Measurements from ENCODE around the gene TUBGCP5.
"Not testable (repeated sequence)": the region's sequence is repeated elsewhere in the genome, so short reads cannot be mapped to it uniquely, and the experiment has no call there.

TUBGCP5 gene

DNA sequence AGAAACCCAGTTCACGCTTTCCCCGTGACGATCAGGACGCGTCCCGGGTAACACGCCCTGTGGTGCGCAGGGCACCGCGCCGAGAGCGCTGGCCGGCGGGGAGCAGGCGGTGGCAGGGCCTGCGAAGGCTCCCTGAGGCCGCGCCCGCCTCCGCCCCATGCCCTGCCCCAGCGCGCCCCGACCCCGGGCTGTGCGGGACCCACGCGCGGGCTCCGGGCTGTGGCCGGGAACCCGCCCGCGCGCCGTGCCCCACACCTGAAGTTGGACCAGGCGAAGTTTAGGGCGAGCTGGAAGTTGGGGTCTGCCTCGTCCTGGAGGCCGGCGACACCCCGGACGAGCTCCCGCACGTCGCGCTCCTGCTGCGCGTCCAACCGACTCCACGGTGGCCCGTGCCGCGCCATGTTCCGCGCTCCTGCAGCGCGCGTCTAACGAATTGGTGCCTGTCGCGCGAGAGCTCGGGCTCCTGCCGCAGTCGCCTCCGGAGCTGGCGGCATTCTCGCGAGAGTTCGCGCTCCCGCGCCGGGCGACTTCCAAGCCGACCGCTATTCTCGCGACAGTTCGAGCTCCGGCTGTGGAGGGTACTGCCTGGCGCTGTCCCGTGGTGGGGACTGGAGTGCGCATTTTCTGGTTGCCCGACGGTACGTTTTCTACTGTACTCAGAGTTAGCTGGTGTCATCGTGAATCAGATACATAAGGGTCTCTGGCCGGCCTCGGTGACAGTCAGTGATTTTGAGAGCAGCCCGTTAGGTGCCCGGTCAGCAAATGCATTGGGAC is at the start of gene TUBGCP5:
Gene TUBGCP5 (minus strand): TSS at position 427 of the 774 bp plus-strand sequence. CDS start 26 bp downstream, at position 401.
- DNase-seq (ENCODE audit: low read depth in 3 of 3), result peak; percentile 95 to 97 (median 95)

DNA sequence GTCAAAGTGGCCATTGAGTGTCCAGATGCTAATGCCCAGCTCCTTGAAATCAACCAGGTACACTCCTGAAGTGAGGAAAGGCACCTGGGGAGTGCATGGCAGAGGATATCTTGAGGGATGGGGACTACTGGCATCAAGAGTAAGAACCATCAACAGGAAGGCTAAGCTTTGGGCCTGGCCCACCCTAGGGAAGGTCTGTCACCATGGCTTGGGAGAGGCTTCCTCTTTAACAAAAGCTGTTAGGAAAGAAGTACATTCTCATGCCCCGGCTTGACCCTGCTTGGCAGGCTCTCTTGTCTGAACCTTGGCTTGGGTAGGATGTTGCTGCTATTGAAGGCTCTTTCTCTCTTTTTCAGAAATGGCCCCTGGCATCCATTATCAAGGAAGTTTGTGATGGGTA is 43.7 kb upstream of the TUBGCP5 start:
- no peak for DNase-seq (ENCODE audit: low read depth in 3 of 3)

DNA sequence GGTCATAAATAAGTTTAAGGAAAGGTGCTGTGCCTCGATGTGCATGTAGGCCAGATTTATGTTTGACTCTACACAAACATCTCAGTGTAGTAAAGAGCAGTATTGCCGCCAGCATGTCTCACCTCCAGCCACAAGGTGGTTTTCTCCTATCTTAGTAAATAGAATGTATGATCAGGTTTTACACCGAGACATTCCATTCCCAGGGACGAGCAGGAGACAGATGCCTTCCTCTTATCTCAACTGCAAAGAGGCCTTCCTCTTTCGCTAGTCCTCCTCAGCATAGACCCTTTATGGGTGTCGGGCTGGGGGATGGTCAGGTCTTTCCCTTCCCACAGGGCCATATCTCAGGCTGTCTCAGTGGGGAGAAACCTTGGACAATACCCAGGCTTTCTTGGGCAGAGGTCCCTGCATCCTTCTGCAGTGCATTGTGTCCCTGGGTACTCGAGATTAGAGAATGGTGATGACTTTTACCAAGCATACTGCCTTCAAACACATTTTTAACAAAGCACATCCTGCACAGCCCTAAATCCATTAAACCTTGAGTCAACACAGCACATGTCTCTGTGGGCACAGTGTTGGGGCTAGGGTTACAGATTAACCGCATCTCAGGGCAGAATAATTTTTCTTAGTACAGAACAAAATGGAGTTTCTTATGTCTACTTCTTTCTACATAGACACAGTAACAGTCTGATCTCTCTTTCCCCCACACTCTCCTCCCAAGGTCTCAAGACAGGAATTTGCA is 42.8 kb upstream of the TUBGCP5 start:
- not testable (repeated sequence) for DNase-seq (ENCODE audit: low read depth in 3 of 3)

DNA sequence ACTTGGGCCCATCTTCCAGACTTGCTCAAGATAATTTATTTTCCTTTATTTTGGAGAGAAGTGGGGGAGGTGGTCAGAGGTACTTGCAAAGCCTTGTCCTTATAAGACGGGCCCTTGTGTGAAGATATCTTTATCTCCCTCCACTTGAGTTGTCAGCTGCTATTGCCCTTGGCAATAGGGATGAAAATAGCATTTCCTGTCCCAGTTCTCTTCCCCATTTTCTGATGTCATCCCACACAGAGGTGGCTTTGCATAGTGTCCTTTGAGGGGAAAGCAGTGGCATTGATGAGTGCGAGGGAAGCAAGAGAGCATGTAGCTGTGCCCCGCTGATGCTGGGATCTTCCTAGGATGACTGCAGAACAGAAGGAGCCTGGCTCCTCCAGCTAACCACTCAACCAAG is 41.9 kb upstream of the TUBGCP5 start:
- no peak for DNase-seq (ENCODE audit: low read depth in 3 of 3)

DNA sequence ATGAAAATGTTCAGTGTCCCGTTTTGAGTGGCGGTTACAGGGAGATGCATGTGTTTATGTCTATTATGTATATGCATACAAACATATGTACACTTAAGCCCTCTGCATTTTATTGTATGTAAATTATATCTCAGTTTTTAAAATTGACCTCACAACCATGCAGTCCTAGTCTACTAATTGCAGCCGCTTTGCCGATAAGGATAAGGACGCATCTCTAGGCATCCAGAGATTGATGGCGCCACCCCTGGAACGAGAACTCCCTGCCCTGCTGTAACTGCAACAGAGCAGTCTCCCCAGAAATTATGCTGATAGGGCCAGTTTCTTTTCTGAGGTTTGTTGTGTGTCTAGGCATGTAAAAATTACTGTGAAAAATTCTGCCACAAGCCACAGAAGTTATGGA is 40.4 kb upstream of the TUBGCP5 start:
- no peak for DNase-seq (ENCODE audit: low read depth in 3 of 3)

DNA sequence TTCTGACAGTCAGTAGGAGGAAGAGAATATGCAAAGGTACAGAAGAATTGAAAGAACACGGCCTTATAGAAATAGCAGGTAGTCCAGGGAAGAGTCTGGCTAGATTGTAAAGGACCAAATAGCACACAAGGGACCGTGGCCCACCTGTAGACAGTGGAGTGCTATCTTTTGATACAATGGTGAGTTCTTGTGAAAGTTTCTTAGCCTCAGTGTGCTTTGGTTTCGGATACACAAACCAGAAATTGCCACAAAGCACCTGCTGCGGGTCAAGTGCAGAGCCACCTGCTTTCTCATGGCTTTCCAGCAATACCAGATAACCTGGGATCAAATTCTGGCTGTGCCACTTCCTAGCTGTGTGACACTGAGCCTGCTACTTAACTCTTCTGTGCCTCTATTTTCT is 36.6 kb upstream of the TUBGCP5 start:
- DNase-seq (ENCODE audit: low read depth in 3 of 3), result no peak

DNA sequence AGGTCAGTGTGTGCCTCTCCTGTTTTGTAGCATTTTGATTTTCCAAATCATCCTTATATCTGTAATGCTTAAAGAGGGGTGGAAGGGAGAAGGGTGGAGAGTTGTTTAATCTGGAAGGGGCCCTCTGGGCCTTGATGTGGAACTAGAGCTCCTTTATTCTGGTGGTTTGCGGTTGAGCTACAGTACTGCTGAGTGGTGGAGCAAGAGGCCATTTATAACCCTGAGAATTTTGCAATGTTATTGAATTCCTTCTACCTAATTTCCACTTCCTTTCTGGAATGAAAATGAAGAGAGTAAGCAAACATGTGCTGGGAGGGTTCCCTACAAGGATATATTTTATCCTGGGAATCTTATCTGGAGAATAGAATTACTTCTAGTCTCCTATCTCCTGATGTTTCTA is 35.3 kb upstream of the TUBGCP5 start:
- DNase-seq (ENCODE audit: low read depth in 3 of 3), result no peak

DNA sequence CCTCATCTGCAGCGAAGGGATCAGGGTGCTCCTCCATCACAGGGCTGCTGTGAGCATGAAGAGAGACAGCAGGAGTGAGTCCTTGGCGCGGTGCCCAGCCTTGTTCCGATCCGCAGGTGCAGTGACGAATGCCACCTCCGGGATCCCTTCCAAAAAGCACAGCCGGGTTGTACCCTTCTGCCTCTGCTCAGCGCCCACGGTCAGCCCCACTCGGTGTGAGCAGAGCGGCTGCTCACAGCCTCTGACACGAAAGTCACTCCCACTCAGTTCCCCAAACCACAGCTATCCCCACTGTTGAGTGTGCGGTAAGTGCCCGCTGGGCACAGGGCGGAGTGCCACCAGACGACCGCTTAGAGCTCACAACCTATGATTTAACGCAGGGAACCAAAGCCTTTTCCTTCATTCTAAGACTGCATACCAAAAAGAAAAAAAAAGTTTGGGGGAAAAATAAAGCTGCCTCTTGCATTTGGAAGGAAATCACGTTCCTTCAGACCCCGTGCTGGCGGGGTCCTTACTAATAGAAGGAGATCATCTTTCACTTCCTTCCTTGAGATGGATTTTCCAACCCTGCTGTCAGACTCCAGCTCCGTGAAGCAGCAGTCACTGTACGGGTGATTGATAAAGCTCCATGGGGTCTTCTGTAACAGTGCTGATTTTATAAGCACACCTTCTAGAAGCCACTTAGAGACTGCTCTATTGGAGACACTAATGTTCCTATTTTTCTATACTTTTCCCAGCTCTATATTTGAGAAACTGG is 34.7 kb upstream of the TUBGCP5 start:
- DNase-seq (ENCODE audit: low read depth in 3 of 3), result no peak

DNA sequence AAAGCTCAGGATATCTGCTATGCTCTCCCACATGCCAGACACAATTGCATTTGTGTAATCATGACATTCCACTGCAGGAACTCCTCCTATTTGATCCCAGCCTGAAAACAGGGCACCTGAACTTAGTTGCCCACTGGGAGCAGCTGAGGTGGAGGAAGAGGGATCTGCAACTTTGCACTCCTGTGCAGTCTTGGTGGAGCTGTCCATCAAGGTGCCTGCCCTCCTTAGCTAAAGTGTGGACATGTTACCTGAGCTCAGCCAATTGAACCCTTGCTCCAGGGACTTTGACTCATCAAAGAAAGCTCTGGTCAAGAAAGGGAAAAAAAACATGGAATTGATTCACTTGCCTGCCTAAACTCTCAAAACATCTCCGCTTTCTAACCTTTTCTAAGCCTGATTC is 33.3 kb upstream of the TUBGCP5 start:
- DNase-seq (ENCODE audit: low read depth in 3 of 3), result no peak

DNA sequence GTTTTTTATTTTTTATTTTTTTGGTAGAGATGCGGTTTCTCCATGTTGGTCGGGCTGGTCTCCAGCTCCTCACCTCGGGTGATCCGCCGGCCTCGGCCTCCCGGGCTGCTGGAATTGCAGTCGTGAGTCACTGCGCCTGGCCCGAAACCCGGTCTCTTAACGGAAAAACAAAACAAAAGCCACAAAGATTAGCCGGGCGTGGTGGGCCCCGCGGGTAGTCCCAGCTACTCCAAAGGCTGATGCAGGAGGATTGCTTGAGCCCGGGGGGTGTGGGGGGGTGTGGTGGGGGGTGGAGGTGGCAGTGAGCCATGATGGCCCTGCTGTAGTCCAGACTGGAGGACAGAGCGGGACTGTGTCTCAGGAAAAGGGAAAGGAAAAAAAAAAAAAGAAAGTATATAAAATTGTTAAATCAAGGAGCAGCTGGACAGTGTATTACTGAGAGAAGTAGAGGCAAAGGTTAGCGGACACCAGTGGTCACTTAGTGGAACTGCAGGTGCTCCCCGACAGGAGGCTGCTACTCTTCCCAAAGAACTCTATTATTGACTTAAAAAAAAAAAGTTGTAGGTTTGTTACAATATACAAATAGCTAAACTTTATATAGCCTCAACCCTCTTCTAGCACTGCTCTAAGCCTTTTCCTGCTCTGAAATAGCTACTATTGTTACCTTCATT is 30.3 kb upstream of the TUBGCP5 start:
- no peak for DNase-seq (ENCODE audit: low read depth in 3 of 3)

DNA sequence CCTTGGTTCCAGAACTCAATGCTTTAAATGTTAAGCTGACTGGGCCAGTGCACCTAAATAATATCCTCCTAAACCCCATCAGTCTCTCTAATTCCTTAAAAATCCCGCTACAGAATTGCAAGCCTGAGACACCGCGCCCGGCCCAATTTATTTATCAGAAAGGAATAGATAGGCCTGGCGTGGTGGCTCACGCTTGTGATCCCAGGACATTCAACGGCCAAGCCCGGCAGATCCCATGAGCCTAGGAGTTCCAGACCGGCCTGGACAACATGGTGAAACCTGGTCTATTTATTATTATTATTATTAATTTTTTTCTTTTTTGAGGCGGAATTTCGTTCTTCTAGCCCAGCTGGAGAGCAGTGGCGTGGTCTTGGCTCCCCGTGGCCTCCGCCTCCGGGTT is 28.0 kb upstream of the TUBGCP5 start:
- DNase-seq (ENCODE audit: low read depth in 3 of 3), result no peak

DNA sequence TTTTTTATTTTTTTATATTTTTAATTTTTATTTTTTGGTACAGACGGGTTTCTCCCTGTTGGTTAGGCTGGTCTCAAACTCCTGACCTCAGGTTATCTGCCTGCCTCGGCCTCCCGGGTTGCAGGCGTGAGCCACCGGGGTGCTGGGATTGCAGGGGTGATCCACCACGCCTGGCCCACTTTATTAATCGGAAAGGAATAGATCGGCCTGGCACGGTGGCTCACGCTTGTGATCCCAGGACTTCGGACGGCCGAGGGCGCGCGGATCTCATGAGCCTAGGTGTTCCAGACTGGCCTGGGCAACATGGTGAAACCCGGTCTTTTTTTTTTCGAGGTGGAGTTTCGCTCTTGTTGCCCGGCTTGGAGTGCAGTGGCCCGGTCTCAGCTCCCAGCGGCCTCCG is 26.5 kb upstream of the TUBGCP5 start:
- no peak for DNase-seq (ENCODE audit: low read depth in 3 of 3)

DNA sequence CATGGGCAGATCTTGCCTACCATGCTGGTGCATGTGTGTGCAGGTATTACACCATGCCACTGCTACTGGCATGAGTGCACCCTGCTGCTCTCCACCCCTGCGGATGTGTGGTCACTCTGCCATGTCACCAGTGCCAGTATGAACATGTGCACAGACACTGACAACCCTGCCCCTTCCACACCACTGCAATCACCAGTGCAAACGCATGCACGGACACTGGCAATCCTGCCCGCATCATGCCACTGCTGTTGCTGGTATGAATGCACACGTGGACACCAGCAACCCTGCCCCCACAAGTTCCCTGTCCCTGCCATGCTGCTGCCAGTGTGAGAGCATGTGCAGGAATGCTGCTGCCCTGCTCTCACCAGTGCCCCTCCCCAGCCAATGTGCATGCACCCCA is 24.8 kb upstream of the TUBGCP5 start:
- no peak for DNase-seq (ENCODE audit: low read depth in 3 of 3)

DNA sequence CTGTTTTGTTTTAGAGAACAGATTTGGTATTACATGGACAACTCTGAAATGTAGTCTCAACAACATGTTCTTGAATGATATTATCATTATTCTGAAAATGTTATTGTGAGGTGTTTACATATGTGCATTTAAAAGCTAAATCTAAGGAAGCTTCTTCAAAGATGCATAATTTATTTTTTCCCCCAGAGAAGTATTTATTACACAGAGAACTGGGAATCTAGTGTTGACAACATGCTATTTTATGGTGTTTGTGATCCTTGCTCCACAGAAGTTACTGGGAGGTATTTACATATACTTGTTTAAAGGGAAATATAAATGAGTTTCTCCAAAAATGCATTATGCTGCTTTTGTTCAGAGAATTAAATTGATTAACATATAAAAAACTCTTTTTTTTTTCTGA is 18.3 kb upstream of the TUBGCP5 start:
- DNase-seq (ENCODE audit: low read depth in 3 of 3), result no peak

DNA sequence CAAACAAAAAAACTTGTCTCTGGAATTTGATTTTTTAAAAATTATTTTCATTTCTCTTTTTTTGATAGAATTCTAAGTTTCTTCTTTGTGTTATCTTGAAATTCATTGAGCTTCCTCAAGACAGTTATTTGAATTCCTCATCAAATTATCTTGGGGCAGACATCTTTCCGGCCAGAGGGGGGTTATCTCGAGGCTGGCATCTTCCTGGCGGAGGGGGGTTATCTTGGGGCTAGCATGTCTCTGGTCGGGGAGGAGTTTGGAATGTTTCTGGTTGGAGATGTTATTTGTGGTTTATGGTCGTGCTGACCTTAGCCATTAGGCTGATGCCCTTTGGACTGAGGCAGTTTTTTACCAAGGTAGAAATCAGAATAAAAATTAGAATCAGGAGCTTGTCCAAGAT is 15.9 kb upstream of the TUBGCP5 start:
- no peak for DNase-seq (ENCODE audit: low read depth in 3 of 3)

DNA sequence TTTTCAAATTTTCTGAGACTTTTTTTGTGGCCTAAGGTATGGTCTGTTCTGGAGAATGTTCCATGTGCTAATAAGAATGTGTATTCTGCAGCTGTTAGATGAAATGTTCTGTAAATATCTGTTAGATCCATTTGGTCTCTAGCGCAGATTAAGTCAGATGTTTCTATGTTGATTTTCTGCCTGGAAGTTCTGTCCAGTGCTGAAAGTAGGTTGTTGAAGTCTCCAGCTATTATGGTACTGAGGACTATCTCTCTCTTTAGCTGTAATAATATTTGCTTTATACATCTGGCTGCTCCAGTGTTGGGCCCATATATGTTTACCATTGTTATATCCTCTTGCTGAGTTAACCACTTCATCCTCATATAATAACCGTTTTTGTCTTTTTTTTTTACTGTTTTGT is 13.2 kb upstream of the TUBGCP5 start:
- no peak for DNase-seq (ENCODE audit: low read depth in 3 of 3)

DNA sequence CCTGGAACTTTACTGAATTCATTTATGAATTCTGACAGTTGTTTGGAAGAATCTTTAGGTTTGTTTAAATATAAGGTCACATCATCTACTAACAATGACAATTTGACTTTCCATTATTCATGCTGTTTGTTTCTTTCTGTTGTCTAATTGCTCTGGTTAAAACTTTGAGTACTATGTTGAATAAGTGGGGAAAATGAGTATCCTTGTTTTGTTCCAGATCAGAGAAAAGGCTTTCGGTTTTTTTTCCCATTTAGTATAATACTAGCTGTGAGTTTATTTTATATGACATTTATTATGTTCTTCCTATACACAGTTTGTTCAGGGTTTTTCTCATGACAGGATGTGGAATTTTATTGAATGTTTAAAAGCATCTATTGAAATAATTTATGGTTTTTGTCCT is 11.3 kb upstream of the TUBGCP5 start:
- no peak for DNase-seq (ENCODE audit: low read depth in 3 of 3)

DNA sequence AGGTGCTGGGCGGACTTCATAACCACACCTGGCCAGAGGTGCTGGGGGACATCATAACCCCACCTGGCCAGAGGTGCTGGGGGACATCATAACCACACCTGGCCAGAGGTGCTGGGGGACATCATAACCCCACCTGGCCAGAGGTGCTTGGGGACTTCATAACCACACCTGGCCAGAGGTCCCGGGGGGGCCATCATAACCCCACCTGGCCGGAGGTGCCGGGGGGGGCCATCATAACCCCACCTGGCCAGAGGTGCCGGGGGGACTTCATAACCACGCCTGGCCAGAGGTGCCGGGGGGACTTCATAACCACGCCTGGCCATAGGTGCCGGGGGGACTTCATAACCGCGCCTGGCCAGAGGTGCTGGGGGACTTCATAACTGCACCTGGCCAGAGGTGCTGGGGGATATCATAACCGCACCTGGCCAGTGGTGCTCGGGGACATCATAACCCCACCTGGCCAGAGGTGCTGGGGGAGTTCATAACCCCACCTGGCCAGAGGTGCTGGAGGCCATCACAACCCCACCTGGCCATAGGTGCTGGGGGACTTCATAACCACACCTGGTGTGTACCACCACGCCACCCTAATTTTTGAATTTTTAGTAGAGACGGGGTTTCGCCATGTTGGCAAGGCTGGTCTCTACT is 10.7 kb upstream of the TUBGCP5 start:
- no peak for DNase-seq (ENCODE audit: low read depth in 3 of 3)

DNA sequence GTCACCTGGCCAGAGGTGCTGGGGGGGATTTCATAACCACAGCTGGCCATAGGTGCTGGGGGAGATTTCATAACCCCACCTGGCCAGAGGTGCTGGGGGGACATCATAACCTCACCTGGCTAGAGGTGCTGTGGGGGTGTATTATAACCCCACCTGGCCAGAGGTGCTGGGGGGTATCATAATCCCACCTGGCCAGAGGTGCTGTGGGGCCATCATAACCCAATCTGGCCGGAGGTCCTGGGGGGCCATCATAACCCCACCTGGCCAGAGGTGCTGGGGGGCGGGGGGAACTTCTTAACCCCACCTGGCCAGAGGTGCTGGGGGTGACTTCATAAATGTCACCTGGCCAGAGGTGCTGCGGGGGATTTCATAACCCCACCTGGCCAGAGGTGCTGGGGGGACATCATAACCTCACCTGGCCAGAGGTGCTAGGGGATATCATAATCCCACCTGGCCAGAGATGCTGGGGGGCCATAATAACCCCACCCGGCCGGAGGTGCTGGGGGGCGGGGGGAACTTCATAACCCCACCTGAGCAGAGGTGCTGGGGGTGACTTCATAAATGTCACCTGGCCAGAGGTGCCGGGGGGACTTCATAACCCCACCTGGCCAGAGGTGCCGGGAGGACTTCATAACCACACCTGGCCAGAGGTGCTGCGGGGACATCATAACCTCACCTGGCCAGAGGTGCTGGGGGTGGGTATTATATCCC is 9.4 kb upstream of the TUBGCP5 start:
- DNase-seq (ENCODE audit: low read depth in 3 of 3), result not testable (repeated sequence)

DNA sequence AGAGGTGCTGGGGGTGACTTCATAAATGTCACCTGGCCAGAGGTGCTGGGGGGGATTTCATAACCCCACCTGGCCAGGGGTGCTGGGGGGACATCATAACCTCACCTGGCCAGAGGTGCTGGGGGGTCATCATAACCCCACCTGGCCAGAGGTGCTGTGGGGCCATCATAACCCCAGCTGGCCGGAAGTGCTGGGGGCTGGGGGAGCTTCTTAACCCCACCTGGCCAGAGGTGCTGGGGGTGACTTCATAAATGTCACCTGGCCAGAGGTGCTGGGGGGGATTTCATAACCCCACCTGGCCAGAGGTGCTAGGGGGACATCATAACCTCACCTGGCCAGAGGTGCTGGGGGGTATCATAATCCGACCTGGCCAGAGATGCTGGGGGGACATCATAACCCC is 4.6 kb upstream of the TUBGCP5 start:
- DNase-seq (ENCODE audit: low read depth in 3 of 3), result not testable (repeated sequence)

DNA sequence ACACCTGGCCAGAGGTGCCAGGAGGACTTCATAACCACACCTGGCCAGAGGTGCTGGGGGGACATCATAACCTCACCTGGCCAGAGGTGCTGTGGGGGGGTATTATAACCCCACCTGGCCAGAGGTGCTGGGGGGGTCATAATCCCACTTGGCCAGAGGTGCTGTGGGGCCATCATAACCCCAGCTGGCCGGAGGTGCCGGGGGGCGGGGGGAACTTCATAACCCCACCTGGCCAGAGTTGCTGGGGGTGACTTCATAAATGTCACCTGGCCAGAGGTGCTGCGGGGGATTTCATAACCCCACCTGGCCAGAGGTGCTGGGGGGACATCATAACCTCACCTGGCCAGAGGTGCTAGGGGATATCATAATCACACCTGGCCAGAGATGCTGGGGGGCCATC is 4.2 kb upstream of the TUBGCP5 start:
- DNase-seq (ENCODE audit: low read depth in 3 of 3), result not testable (repeated sequence)
